GM12801 (cell line): Measurements from ENCODE around the gene MRPL40.

Experiments used
- TF ChIP-seq, protein P1 (sequence below): IDR thresholded peaks from one replicate; pipeline ENCODE4 v1.5.1; 2011; ENCODE audit warnings: control low read depth; ENCODE audit not compliant: insufficient read length; ENCODE audit errors: extremely low read depth

Gene MRPL40

GRCh38 chr22:19434401-19434800, 2.1 kb downstream of the MRPL40 start:
- TF ChIP-seq, protein P1, sequence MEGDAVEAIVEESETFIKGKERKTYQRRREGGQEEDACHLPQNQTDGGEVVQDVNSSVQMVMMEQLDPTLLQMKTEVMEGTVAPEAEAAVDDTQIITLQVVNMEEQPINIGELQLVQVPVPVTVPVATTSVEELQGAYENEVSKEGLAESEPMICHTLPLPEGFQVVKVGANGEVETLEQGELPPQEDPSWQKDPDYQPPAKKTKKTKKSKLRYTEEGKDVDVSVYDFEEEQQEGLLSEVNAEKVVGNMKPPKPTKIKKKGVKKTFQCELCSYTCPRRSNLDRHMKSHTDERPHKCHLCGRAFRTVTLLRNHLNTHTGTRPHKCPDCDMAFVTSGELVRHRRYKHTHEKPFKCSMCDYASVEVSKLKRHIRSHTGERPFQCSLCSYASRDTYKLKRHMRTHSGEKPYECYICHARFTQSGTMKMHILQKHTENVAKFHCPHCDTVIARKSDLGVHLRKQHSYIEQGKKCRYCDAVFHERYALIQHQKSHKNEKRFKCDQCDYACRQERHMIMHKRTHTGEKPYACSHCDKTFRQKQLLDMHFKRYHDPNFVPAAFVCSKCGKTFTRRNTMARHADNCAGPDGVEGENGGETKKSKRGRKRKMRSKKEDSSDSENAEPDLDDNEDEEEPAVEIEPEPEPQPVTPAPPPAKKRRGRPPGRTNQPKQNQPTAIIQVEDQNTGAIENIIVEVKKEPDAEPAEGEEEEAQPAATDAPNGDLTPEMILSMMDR: no peak

DNA sequence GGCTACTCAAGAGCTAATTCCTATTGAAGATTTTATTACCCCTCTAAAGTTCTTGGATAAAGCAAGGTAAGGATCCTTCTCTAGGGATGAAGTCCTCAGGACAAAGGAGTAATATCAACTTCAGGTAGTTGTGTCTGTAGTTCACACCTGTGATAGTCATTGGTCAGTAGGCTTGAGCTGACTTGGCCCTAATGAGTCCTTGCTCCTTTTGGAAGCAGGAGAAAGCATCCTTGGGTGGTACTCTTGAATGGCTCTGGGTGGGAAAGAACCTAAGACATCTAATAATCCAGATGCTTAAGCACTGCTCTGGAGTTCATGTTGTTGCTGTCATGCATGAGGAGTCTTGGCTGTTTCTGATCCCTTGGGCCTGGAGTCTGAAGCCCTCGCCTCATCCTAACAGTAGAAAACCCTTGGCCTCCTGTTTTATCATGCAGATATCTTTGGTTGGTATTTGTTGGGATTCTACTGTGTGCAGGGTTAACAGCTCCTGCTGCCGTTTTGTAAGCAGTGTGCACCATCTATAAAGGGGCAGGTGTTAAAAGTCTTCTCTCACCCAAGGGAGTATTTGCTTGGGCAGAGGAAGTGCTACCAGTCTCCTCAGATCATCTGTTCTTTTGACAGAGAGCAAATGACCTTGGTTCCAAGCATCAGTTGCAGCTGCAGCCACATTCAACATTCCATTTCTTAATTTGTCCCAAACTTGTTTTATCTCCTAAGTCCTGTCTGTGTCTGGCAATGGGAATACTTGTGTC, 2.7 kb downstream of the MRPL40 start:
- TF ChIP-seq, protein P1: no peak

DNA sequence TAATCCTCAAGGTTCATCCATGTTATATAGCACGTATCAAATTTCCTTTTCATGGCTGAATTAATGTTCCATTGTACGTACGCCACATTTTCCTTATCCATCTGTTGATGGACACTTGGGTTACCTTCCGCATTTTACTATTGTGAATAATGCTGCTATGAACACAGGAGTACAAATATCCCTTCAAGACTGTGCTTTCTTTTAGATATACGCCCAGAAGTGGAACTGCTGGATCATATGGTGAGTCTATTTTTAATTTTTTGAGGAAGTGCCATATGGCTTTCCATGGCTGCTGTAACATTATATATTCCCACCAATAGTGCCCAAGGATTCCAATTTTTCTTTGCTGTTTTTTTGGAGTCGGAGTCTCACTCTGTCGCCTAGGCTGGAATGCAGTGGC, 6.0 kb downstream of the MRPL40 start:
- TF ChIP-seq, protein P1: no peak

GRCh38 chr22:19440411-19441195, 8.3 kb downstream of the MRPL40 start:
- TF ChIP-seq, protein P1: no peak

- TF ChIP-seq, protein P1: no peak
Measured at GRCh38 chr22:19442166-19442565, 9.8 kb downstream of the MRPL40 start.

GRCh38 chr22:19443544-19444211, 11.3 kb downstream of the MRPL40 start:
- TF ChIP-seq, protein P1: no peak

- TF ChIP-seq, protein P1: no peak
Measured at GRCh38 chr22:19446603-19447329, 14.4 kb downstream of the MRPL40 start.
